H9 (cell line): ENCODE measurements around the gene SYK. TPM values are rescaled to one million over a fixed set of nuclear protein-coding genes. Genes with fewer than 3 reads are reported as not detected.

ENCODE experiments used
- DNase-seq: peaks from one replicate; pipeline ENCODE4 v3.0.0-alpha.2; 2017
- H2AFZ ChIP-seq: one replicate; pipeline ENCODE4 v1.6.1; 2013; ENCODE audit warnings: mild to moderate bottlenecking, low read length, control low read depth, moderate library complexity
- H2AK5ac ChIP-seq: 2 replicates; pipeline ENCODE4 v1.6.1; 2013; ENCODE audit warnings: low read length, control low read depth, mixed read lengths; ENCODE audit not compliant: insufficient read length
- H2BK120ac ChIP-seq: one replicate; pipeline ENCODE4 v1.6.1; 2013; ENCODE audit warnings: low read depth, mild to moderate bottlenecking, low read length, control low read depth, inconsistent platforms; ENCODE audit not compliant: poor library complexity, severe bottlenecking
- H2BK12ac ChIP-seq: 2 replicates; pipeline ENCODE4 v1.6.1; 2013; ENCODE audit warnings: low read length, control low read depth, mixed read lengths, low read depth; ENCODE audit not compliant: insufficient read length
- H2BK15ac ChIP-seq: 2 replicates; pipeline ENCODE4 v1.6.1; 2013; ENCODE audit warnings: low read depth, low read length, control low read depth
- H2BK20ac ChIP-seq: one replicate; pipeline ENCODE4 v1.6.1; 2013; ENCODE audit warnings: low read depth, mild to moderate bottlenecking, low read length, control low read depth, inconsistent platforms; ENCODE audit not compliant: poor library complexity, severe bottlenecking
- H2BK5ac ChIP-seq: 2 replicates; pipeline ENCODE4 v1.6.1; 2013; ENCODE audit warnings: low read length, control low read depth, mixed read lengths; ENCODE audit not compliant: insufficient read length
- H3K14ac ChIP-seq: 2 replicates; pipeline ENCODE4 v1.6.1; 2013; ENCODE audit warnings: low read length, control low read depth; ENCODE audit not compliant: insufficient read depth
- H3K18ac ChIP-seq: 2 replicates; pipeline ENCODE4 v1.6.1; 2013; ENCODE audit warnings: low read depth, mild to moderate bottlenecking, mixed read lengths, low read length, control low read depth; ENCODE audit not compliant: insufficient read length
- H3K23ac ChIP-seq: 2 replicates; pipeline ENCODE4 v1.6.1; 2013; ENCODE audit warnings: low read length, control low read depth, mixed read lengths, low read depth; ENCODE audit not compliant: insufficient read length
- H3K23me2 ChIP-seq: 2 replicates; pipeline ENCODE4 v1.6.1; 2013; ENCODE audit warnings: low read depth, mild to moderate bottlenecking, mixed read lengths, low read length, control low read depth; ENCODE audit not compliant: insufficient read length, poor library complexity, severe bottlenecking
- H3K27ac ChIP-seq: 2 replicates; pipeline ENCODE4 v1.5.1; 2013; ENCODE audit warnings: low read length, control low read depth, mixed read lengths, low read depth; ENCODE audit not compliant: insufficient read length
- H3K27me3 ChIP-seq: 2 replicates; pipeline ENCODE4 v1.6.1; 2013; ENCODE audit warnings: low read length, control low read depth, inconsistent platforms; ENCODE audit not compliant: insufficient read depth
- H3K4ac ChIP-seq: 2 replicates; pipeline ENCODE4 v1.6.1; 2013; ENCODE audit warnings: low read depth, mild to moderate bottlenecking, control low read depth, inconsistent platforms, low read length, moderate library complexity
- H3K4me1 ChIP-seq: 2 replicates; pipeline ENCODE4 v1.6.1; 2013; ENCODE audit warnings: low read length, control low read depth, inconsistent platforms; ENCODE audit not compliant: insufficient read depth
- H3K4me2 ChIP-seq: 2 replicates; pipeline ENCODE4 v1.6.1; 2013; ENCODE audit warnings: low read length, control low read depth, mixed read lengths; ENCODE audit not compliant: insufficient read length, insufficient read depth
- H3K56ac ChIP-seq: 2 replicates; pipeline ENCODE4 v1.6.1; 2013; ENCODE audit warnings: low read depth, mild to moderate bottlenecking, mixed read lengths, low read length, control low read depth; ENCODE audit not compliant: insufficient read length
- H3K79me1 ChIP-seq: 2 replicates; pipeline ENCODE4 v1.6.1; 2013; ENCODE audit warnings: low read depth, mild to moderate bottlenecking, moderate library complexity, low read length, control low read depth, inconsistent platforms; ENCODE audit not compliant: insufficient read depth, poor library complexity, severe bottlenecking
- H3K79me2 ChIP-seq: 2 replicates; pipeline ENCODE4 v1.6.1; 2013; ENCODE audit warnings: low read length, control low read depth, inconsistent platforms; ENCODE audit not compliant: insufficient read depth
- H3K9ac ChIP-seq: 2 replicates; pipeline ENCODE4 v1.6.1; 2013; ENCODE audit warnings: low read length, control low read depth, mixed read lengths; ENCODE audit not compliant: insufficient read length; ENCODE audit errors: extremely low read depth
- H3K9me3 ChIP-seq: one replicate; pipeline ENCODE4 v1.6.1; 2013; ENCODE audit warnings: low read depth, low read length, inconsistent platforms; ENCODE audit not compliant: control insufficient read depth
- H3T11ph ChIP-seq: one replicate; pipeline ENCODE4 v1.6.1; 2013; ENCODE audit warnings: mild to moderate bottlenecking, low read length, control low read depth, inconsistent platforms
- H4K20me1 ChIP-seq: one replicate; pipeline ENCODE4 v1.6.1; 2013; ENCODE audit not compliant: control insufficient read depth, insufficient read length, insufficient read depth
- H4K5ac ChIP-seq: 2 replicates; pipeline ENCODE4 v1.6.1; 2013; ENCODE audit warnings: low read depth, mild to moderate bottlenecking, mixed read lengths, low read length, control low read depth; ENCODE audit not compliant: insufficient read length
- H4K8ac ChIP-seq: replicated peaks from 2 replicates; pipeline ENCODE4 v1.6.1; 2013; ENCODE audit warnings: low read length, control low read depth, mixed read lengths, low read depth; ENCODE audit not compliant: insufficient read length
- H4K91ac ChIP-seq: 2 replicates; pipeline ENCODE4 v1.6.1; 2013; ENCODE audit warnings: low read depth, mild to moderate bottlenecking, moderate library complexity, mixed read lengths, low read length, control low read depth; ENCODE audit not compliant: insufficient read length
- H3K27ac Mint-ChIP-seq, 3 experiments: 2 replicates in 2 of 3; 3 replicates in 1 of 3; pipeline ENCODE4 v1.8.0; 2020 to 2021; ENCODE audit warnings: mixed read lengths in 3 of 3, mild to moderate bottlenecking in 1 of 3, moderate library complexity in 1 of 3
- H3K27me3 Mint-ChIP-seq: 2 replicates; pipeline ENCODE4 v1.8.0; 2021; ENCODE audit warnings: low read depth, mild to moderate bottlenecking, moderate library complexity, mixed read lengths
- H3K36me3 Mint-ChIP-seq, 3 experiments: 2 replicates in 2 of 3; 3 replicates in 1 of 3; pipeline ENCODE4 v1.8.0; 2020 to 2021; ENCODE audit warnings: low read depth in 3 of 3, mixed read lengths in 3 of 3; ENCODE audit not compliant: insufficient read depth in 1 of 3
- H3K4me1 Mint-ChIP-seq, 2 experiments: 2 replicates each; pipeline ENCODE4 v1.8.0; 2020; ENCODE audit warnings: mixed read lengths in 2 of 2
- H3K4me3 Mint-ChIP-seq, 2 experiments: 2 replicates in 1 of 2; 3 replicates in 1 of 2; pipeline ENCODE4 v1.8.0; 2020 to 2021; ENCODE audit warnings: mild to moderate bottlenecking in 2 of 2, mixed read lengths in 2 of 2, moderate library complexity in 1 of 2
- H3K9me3 Mint-ChIP-seq, 2 experiments: 2 replicates in 1 of 2; 3 replicates in 1 of 2; pipeline ENCODE4 v1.8.0; 2020; ENCODE audit warnings: mild to moderate bottlenecking in 2 of 2, mixed read lengths in 2 of 2, moderate library complexity in 1 of 2
- WGBS: extraction: QIAGEN DNeasy Blood & Tissue Kit; methylation state at CpG from one replicate; pipeline ENCODE4 v1.1.7; 2013; ENCODE audit warnings: missing lambda C conversion rate, low lambda C conversion rate, mixed read lengths; ENCODE audit not compliant: insufficient read length; ENCODE audit errors: extremely low coverage; 5-methylcytosine and 5-hydroxymethylcytosine counted together
- total RNA-seq: library from RNA; stranded (reverse); gene quantifications from 2 replicates; pipeline ENCODE4 v1.2.1, GENCODE V29; 2021
- TF ChIP-seq, protein P1 (sequence below): fragments of 200-600 bp; sonication (generic); conservative IDR thresholded peaks from 3 replicates; pipeline ENCODE4 v1.8.0; 2021; ENCODE audit warnings: antibody characterized with exemption, mild to moderate bottlenecking

SYK gene
- total RNA-seq, 1 experiment from 2014 or later, result 7.9 TPM

DNA sequence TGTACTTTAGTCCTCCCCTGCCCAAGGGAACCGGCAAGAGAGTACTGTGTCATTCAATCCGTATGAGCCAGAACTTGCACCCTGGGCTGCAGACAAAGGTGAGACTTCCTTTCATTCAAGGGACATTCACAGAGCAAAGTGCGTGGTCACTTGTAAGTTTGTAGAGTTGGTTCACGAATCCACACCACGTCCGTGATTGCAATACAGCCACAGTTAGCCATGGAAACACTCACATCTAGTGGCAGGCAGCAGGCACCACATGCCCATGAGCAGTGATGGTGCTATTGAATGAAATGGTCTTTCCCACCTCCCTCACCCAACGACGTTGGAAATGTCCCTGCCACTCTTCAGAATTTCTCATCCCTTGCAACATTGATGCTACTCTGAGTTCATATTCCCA is 72.6 kb downstream of the SYK start:
- H2BK5ac ChIP-seq, result no peak overlapping the region

More for the DNA sequence above, 72.6 kb downstream of the SYK start:
- no peak overlapping the region; a peak in 1 of 7 replicates for H3K27ac Mint-ChIP-seq
- Histone ChIP-seq H2BK20ac (no peak overlapping the region), H3K18ac (no peak overlapping the region), H2BK12ac (no peak overlapping the region), H2BK120ac (no peak overlapping the region), H3K23ac (no peak overlapping the region), H3K23me2 (no peaks in the 10 kb centered on the region), H3K79me1 (no peaks in the 10 kb centered on the region), H4K5ac (no peak overlapping the region), H3K4ac (no peak overlapping the region), H4K91ac (no peak overlapping the region), H2AK5ac (no peak overlapping the region), H2BK15ac (no peak overlapping the region), H3K79me2 (no peaks in the 10 kb centered on the region), H4K8ac (no peak overlapping the region), H3K4me2 (no peak overlapping the region), H3K56ac (peak overlapping the region; percentile 20), H3K27ac (no peak overlapping the region), H3K4me1 (no peaks in the 10 kb centered on the region), H4K20me1 (no peaks in the 10 kb centered on the region), H3K9ac (no peak overlapping the region), H2AFZ (no peak overlapping the region), H3T11ph (no peak overlapping the region), H3K14ac (no peak overlapping the region), H3K9me3 (no peaks in the 10 kb centered on the region), H3K27me3 (no peaks in the 10 kb centered on the region)
- peaks cover 7 to 12% of the 10 kb centered on the region in 2 experiments for H3K4me1 Mint-ChIP-seq
- H3K9me3 Mint-ChIP-seq, result no peaks in the 10 kb centered on the region
- no peaks in the 10 kb centered on the region for H3K36me3 Mint-ChIP-seq
- no peaks in the 10 kb centered on the region for H3K27me3 Mint-ChIP-seq
- DNase-seq, result no peak
- TF ChIP-seq, protein P1, sequence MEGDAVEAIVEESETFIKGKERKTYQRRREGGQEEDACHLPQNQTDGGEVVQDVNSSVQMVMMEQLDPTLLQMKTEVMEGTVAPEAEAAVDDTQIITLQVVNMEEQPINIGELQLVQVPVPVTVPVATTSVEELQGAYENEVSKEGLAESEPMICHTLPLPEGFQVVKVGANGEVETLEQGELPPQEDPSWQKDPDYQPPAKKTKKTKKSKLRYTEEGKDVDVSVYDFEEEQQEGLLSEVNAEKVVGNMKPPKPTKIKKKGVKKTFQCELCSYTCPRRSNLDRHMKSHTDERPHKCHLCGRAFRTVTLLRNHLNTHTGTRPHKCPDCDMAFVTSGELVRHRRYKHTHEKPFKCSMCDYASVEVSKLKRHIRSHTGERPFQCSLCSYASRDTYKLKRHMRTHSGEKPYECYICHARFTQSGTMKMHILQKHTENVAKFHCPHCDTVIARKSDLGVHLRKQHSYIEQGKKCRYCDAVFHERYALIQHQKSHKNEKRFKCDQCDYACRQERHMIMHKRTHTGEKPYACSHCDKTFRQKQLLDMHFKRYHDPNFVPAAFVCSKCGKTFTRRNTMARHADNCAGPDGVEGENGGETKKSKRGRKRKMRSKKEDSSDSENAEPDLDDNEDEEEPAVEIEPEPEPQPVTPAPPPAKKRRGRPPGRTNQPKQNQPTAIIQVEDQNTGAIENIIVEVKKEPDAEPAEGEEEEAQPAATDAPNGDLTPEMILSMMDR, result peak; percentile 49
- H3K4me3 Mint-ChIP-seq, result no peak overlapping the region
- no CpG with 5 or more reads among the region's 8 CpGs for WGBS
